Right lobe of liver (tissue), 6 donors: ENCODE measurements around the gene CLDN7. TPM values are rescaled to one million over a fixed set of nuclear protein-coding genes. Genes with fewer than 3 reads are reported as not detected.

Source experiments
- ATAC-seq, 4 donors: fragments of 200-7000 bp; cut with Tn5 transposase; one replicate each; pipeline ENCODE4 v1.9.1; 2020; ENCODE audit warnings: mild to moderate bottlenecking in 4 of 4, moderate library complexity in 4 of 4
- DNase-seq, 3 donors: peaks; one replicate each; pipeline ENCODE4 v3.0.0-alpha.2; 2020
- H3K27ac ChIP-seq, 3 donors: fragments of 200-600 bp; one replicate each; pipeline ENCODE4 v1.8.0; 2022
- H3K27me3 ChIP-seq, 2 donors: fragments of 200-600 bp; one replicate each; pipeline ENCODE4 v1.8.0; 2022
- H3K36me3 ChIP-seq, 4 donors: fragments of 200-600 bp; sonication (generic) in 1 of 4; one replicate each; pipeline versions ENCODE4 v1.5.1 to v1.8.0; 2017 to 2022; ENCODE audit warnings: control low read depth in 1 of 4
- H3K4me1 ChIP-seq, 4 donors: fragments of 200-600 bp; sonication (generic) in 1 of 4; one replicate each; pipeline versions ENCODE4 v1.5.1 to v1.8.0; 2017 to 2022; ENCODE audit warnings: control low read depth in 1 of 4
- H3K4me3 ChIP-seq, 3 donors: fragments of 200-600 bp; one replicate each; pipeline ENCODE4 v1.8.0; 2022
- H3K9me3 ChIP-seq, 4 donors: fragments of 200-600 bp; sonication (generic) in 1 of 4; one replicate each; pipeline versions ENCODE4 v1.5.1 to v1.8.0; 2017 to 2022; ENCODE audit warnings: control low read depth in 1 of 4
- POLR2A ChIP-seq: fragments of 450-650 bp; IDR thresholded peaks from one replicate; pipeline ENCODE4 v1.6.1; 2017; ENCODE audit warnings: antibody characterized with exemption, mild to moderate bottlenecking
- WGBS: methylation state at CpG from one replicate; pipeline ENCODE4 v1.1.6; 2018; ENCODE audit warnings: low coverage, low lambda C conversion rate; ENCODE audit not compliant: insufficient coverage; ENCODE audit errors: missing lambda C conversion rate; 5-methylcytosine and 5-hydroxymethylcytosine counted together
- intact Hi-C, 2 donors: fragments of 100-400 bp; cut with DNase I; formaldehyde crosslinking; loops; one replicate each; pipeline versions ENCODE4 v1.11.2 to v1.14.1; 2022
- total RNA-seq, 6 experiments: library from RNA; depleted of rRNA in 2 of 6; stranded (reverse); fragments of >200 nt in 2 of 6; fragmentation: NEBNext Ultra II Directional in 3 of 6; extraction: Animal tissue kit (Norgen Biotek cat#: 25700) in 3 of 6; gene quantifications; one replicate each; pipeline versions ENCODE4 v1.1.0 to v1.2.4, GENCODE V29; 2016 to 2023
- TF ChIP-seq, protein P1 (sequence below), 4 donors: fragments of 200-600 bp in 3 of 4; fragments of 450-650 bp in 1 of 4; IDR thresholded peaks; one replicate each; pipeline versions ENCODE4 v1.5.1 to v1.8.0; 2016 to 2022; ENCODE audit warnings: antibody characterized with exemption in 4 of 4, mild to moderate bottlenecking in 2 of 4
- donor health status: DM: no; HTN: yes; CAD: no.
- donor health status: DM: no; HTN: no; CAD: no.
- donor health status: DM: no; HTN: no; CAD: no.
- donor health status: DM: no; HTN: yes; CAD: no.
- donor health status: DM: no; HTN: yes; CAD: no.

CLDN7 gene
- total RNA-seq, 6 experiments from 2014 or later = 9.6 to 114 (median 23.3) TPM

DNA sequence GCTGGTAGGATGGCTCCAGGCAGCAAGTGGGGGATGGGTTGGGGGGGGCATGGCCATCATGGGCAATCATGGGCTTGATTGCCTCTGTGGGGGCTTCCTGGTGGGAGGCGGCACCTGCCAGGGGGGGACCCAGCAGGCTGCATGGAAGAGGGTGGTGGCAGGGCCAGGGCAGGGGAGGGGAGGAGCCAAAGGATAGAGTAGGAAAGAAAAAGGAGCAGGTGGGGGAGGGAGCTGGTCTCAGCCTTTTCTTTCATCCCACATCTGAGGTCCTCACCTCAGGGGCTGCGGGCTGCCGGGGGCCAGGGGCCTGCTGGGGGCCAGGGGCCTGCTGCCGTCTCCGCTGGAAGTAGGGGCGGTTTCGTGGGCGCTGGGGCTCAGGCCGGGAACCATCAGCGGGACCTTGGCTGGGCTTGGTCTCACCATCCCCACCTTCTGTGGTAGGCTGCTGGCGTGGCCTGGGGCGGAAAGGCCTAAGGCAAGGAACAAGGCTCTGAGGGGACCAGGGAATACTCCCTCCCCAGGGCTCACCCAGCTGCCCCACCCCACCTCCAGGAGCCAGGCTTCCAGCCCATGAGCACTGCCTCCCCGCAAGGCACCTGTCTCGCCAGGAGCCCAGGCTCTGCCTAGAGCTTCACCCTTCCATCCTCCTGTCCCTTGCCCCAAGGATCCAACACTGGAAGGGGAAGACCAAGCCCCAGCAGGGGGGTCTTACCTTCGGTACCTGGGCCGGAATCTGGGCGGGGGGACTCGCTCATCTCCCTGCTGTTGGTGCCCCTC is 27.2 kb upstream of the CLDN7 start:
- Histone ChIP-seq H3K9me3 (no peaks in the 10 kb centered on the region), H3K36me3 (no peaks in the 10 kb centered on the region), H3K4me1 (no peaks in the 10 kb centered on the region), H3K27ac (no peak overlapping the region), H3K27me3 (no peaks in the 10 kb centered on the region), H3K4me3 (no peak overlapping the region)
- DNase-seq = no peak
- intact Hi-C loops = no loop called here
- 47% methylated on average over 2 of the region's 18 CpGs for WGBS
- TF ChIP-seq, protein P1, sequence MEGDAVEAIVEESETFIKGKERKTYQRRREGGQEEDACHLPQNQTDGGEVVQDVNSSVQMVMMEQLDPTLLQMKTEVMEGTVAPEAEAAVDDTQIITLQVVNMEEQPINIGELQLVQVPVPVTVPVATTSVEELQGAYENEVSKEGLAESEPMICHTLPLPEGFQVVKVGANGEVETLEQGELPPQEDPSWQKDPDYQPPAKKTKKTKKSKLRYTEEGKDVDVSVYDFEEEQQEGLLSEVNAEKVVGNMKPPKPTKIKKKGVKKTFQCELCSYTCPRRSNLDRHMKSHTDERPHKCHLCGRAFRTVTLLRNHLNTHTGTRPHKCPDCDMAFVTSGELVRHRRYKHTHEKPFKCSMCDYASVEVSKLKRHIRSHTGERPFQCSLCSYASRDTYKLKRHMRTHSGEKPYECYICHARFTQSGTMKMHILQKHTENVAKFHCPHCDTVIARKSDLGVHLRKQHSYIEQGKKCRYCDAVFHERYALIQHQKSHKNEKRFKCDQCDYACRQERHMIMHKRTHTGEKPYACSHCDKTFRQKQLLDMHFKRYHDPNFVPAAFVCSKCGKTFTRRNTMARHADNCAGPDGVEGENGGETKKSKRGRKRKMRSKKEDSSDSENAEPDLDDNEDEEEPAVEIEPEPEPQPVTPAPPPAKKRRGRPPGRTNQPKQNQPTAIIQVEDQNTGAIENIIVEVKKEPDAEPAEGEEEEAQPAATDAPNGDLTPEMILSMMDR (IDR thresholded peaks at IDR 0.05) = no peak
- TF ChIP-seq POLR2A = no peak
- ATAC-seq = no peak

DNA sequence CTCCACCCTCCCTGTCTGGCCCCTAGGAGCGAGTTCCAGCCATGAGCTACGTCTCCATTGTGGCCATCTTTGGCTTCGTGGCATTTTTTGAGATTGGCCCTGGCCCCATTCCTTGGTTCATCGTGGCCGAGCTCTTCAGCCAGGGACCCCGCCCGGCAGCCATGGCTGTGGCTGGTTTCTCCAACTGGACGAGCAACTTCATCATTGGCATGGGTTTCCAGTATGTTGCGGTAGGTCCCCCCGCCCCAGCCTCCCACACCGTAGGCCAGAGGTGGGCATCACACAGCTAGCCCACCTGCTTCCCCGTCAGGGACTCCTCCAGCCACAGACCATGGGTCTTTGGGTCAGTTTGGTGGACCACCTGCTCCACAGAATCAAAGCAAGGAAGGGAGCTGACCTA is 23.4 kb upstream of the CLDN7 start:
- intact Hi-C loops = no loop called here
- Histone ChIP-seq H3K4me1 (peaks cover 0 to 16% (median 2%) of the 10 kb centered on the region in 4 donors), H3K9me3 (no peaks in the 10 kb centered on the region), H3K27me3 (no peaks in the 10 kb centered on the region), H3K36me3 (no peaks in the 10 kb centered on the region), H3K27ac (no peak overlapping the region), H3K4me3 (no peak overlapping the region)
- no peak for ATAC-seq
- WGBS = 95% methylated on average over 9 of the region's 12 CpGs
- no peak for TF ChIP-seq POLR2A
- TF ChIP-seq, protein P1 (IDR thresholded peaks at IDR 0.05) = no peak
- no peak for DNase-seq

DNA sequence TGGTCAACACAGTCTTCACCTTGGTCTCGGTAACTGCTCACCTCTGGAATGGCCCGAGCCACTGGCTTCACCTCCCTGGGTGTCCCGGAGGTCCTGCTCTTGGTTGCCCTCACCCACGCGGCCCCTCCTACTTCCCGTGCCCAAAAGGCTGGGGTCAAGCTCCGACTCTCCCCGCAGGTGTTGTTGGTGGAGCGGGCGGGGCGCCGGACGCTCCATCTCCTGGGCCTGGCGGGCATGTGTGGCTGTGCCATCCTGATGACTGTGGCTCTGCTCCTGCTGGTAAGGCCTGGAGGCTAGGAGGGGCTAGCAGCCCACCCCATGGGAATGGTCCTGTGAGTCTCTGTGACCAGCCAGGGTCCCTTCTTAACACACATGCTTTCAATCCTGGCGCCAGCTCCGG is 22.6 kb upstream of the CLDN7 start:
- H3K4me1 ChIP-seq = peaks cover 0 to 20% (median 2%) of the 10 kb centered on the region in 4 donors
- ATAC-seq (no peak), DNase-seq (no peak)
- no peak overlapping the region for H3K27ac ChIP-seq
- TF ChIP-seq, protein P1 (IDR thresholded peaks at IDR 0.05) = no peak
- TF ChIP-seq POLR2A = no peak
- H3K27me3 ChIP-seq = no peaks in the 10 kb centered on the region
- no peak overlapping the region for H3K4me3 ChIP-seq
- WGBS = 100% methylated on average over 2 of the region's 16 CpGs
- H3K9me3 ChIP-seq = no peaks in the 10 kb centered on the region
- intact Hi-C loops = no loop called here
- H3K36me3 ChIP-seq = no peaks in the 10 kb centered on the region

DNA sequence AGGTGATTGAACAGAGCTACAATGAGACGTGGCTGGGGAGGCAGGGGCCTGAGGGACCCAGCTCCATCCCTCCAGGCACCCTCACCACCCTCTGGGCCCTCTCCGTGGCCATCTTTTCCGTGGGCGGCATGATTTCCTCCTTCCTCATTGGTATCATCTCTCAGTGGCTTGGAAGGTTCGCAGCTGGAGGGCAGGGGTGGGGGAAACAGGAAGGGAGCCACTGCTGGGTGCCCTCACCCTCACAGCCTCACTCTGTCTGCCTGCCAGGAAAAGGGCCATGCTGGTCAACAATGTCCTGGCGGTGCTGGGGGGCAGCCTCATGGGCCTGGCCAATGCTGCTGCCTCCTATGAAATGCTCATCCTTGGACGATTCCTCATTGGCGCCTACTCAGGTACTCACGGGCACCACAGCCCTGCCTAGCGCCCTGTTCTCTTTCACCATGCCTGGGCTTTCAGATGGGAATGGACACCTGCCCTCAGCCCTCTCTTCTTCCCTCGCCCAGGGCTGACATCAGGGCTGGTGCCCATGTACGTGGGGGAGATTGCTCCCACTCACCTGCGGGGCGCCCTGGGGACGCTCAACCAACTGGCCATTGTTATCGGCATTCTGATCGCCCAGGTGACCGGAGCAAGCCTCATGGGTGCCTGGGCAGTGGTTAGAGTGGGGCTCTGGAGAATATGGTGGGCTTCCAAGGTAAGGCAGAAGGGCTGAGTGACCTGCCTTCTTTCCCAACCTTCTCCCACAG is 21.4 kb upstream of the CLDN7 start:
- no peak for ATAC-seq
- WGBS = 89% methylated on average over 8 of the region's 18 CpGs
- intact Hi-C loops = no loop called here

More for the DNA sequence above, 21.4 kb upstream of the CLDN7 start:
- H3K27me3 ChIP-seq = no peaks in the 10 kb centered on the region
- H3K36me3 ChIP-seq = no peaks in the 10 kb centered on the region
- TF ChIP-seq, protein P1 (IDR thresholded peaks at IDR 0.05) = no peak
- H3K9me3 ChIP-seq = no peaks in the 10 kb centered on the region
- no peak overlapping the region for H3K27ac ChIP-seq
- DNase-seq = no peak
- H3K4me3 ChIP-seq = no peak overlapping the region
- peaks cover 0 to 20% (median 2%) of the 10 kb centered on the region in 4 donors for H3K4me1 ChIP-seq
